Measurements from ENCODE around the gene MAML1. TPM values are rescaled to one million over a fixed set of nuclear protein-coding genes. Genes with fewer than 3 reads are reported as not detected.
A peak's percentile ranks its signal among the peaks of the same experiment; 100 is the strongest.

The MAML1 gene
- total RNA-seq, 2 experiments from 2014 or later = 28.9 to 30.0 TPM

- Mint-ChIP-seq H3K27ac (peak within 1 kb of the TSS; percentile 97), H3K27me3 (ENCODE audit: low read depth) (no peaks in the 10 kb centered on the region), H3K4me3 (peak within 1 kb of the TSS; percentile 91), H3K36me3 (ENCODE audit: low read depth) (peaks cover 40% of the 10 kb centered on the region), H3K4me1 (ENCODE audit: low read depth) (peaks cover 57% of the 10 kb centered on the region), H3K9me3 (ENCODE audit: insufficient read depth) (no peaks in the 10 kb centered on the region)
- ATAC-seq (peak; percentile 52), DNase-seq (peak; percentile 80)
- ChIA-PET POLR2A (interaction anchor here (0.6 to 3.6 kb wide), 13 partner anchors 9 to 198 kb away, joined by 3 to 29 read pairs (median 6); partner anchors contain the start of genes HNRNPH1 and MRNIP), CTCF (interaction anchor here (0.7 to 3.0 kb wide), 3 partner anchors 19 to 57 kb away, joined by 3 to 18 read pairs (median 13); partner anchors contain the start of gene LTC4S)
Measured at GRCh38 chr5:179820483-179821297, 88.1 kb downstream of the MAML1 start, which contains the start of gene SQSTM1. Gene SQSTM1, plus strand, starts transcription at chr5:179820905. Its CDS starts 32 bp downstream, at chr5:179820937.

- CTCF ChIA-PET = interaction anchor here (0.7 to 2.4 kb wide), 4 partner anchors 11 to 59 kb away, joined by 4 to 7 read pairs (median 6); no protein-coding TSS in a partner anchor
Measured at GRCh38 chr5:179821298-179822058, 88.9 kb downstream of the MAML1 start.

GRCh38 chr5:179822059-179822432, 89.4 kb downstream of the MAML1 start:
- Mint-ChIP-seq H3K9me3 (ENCODE audit: insufficient read depth) (no peaks in the 10 kb centered on the region), H3K27ac (peak overlapping the region; percentile 97), H3K36me3 (ENCODE audit: low read depth) (peaks cover 49% of the 10 kb centered on the region), H3K4me3 (peak overlapping the region; percentile 91), H3K27me3 (ENCODE audit: low read depth) (no peaks in the 10 kb centered on the region), H3K4me1 (ENCODE audit: low read depth) (peaks cover 57% of the 10 kb centered on the region)
- ChIA-PET POLR2A (interaction anchor here (0.6 to 3.6 kb wide), 11 partner anchors 9 to 470 kb away, joined by 3 to 29 read pairs (median 4); no protein-coding TSS in a partner anchor), CTCF (interaction anchor here (0.7 to 2.4 kb wide), 5 partner anchors 11 to 149 kb away, joined by 3 to 7 read pairs (median 6); no protein-coding TSS in a partner anchor)
- ATAC-seq = no peak
- DNase-seq = no peak

More at GRCh38 chr5:179821298-179822058, 88.9 kb downstream of the MAML1 start:
- POLR2A ChIA-PET = interaction anchor here (0.6 to 3.6 kb wide), 15 partner anchors 9 to 471 kb away, joined by 3 to 29 read pairs (median 4); partner anchors contain the start of genes HNRNPH1 and MRNIP
- no peaks in the 10 kb centered on the region for H3K27me3 Mint-ChIP-seq (ENCODE audit: low read depth)
- H3K9me3 Mint-ChIP-seq (ENCODE audit: insufficient read depth) = no peaks in the 10 kb centered on the region
- peak overlapping the region; percentile 91 for H3K4me3 Mint-ChIP-seq
- peaks cover 54% of the 10 kb centered on the region for H3K4me1 Mint-ChIP-seq (ENCODE audit: low read depth)
- peak overlapping the region; percentile 97 for H3K27ac Mint-ChIP-seq
- DNase-seq (peak; percentile 91), ATAC-seq (peak; percentile 73)
- H3K36me3 Mint-ChIP-seq (ENCODE audit: low read depth) = peaks cover 44% of the 10 kb centered on the region

DNA sequence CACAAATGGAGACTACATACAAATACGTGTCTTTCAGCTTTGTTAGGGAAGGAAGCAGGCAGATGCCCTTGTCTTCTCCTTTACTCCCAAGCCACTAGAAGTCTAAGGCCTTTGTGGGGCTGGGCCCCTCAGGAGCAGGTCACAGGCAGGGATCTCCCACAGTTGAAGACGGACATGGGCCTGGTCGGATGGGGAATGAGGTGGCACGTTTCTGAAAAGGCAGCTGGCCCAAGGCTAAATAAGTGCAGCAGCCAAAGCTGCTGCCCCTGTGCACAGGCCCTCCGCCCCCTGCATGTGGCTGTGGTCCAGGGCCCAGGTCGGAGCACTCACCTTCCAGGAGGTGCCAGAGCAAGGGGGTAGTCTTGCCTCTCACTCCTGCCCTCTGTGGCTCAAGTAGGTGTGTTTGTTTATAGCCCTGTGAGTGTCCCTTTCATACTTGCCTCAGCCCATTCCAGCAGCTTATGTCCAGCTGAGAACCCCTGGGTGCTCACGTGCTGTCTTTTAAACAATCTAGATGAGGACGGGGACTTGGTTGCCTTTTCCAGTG, 89.9 kb downstream of the MAML1 start:
- no peak for ATAC-seq
- peaks cover 52% of the 10 kb centered on the region for H3K36me3 Mint-ChIP-seq (ENCODE audit: low read depth)
- ChIA-PET POLR2A (interaction anchor here (0.6 to 3.6 kb wide), 10 partner anchors 8 to 470 kb away, joined by 3 to 29 read pairs (median 4); no protein-coding TSS in a partner anchor), CTCF (interaction anchor here (0.7 to 2.4 kb wide), 5 partner anchors 10 to 148 kb away, joined by 3 to 7 read pairs (median 6); no protein-coding TSS in a partner anchor)
- no peaks in the 10 kb centered on the region for H3K27me3 Mint-ChIP-seq (ENCODE audit: low read depth)
- H3K9me3 Mint-ChIP-seq (ENCODE audit: insufficient read depth) = no peaks in the 10 kb centered on the region
- H3K27ac Mint-ChIP-seq = peak overlapping the region; percentile 97
- peaks cover 56% of the 10 kb centered on the region for H3K4me1 Mint-ChIP-seq (ENCODE audit: low read depth)
- DNase-seq = no peak
- peak overlapping the region; percentile 91 for H3K4me3 Mint-ChIP-seq

GRCh38 chr5:179823937-179824744, 91.5 kb downstream of the MAML1 start:
- ChIA-PET CTCF (no interaction called here), POLR2A (no interaction called here)
- H3K9me3 Mint-ChIP-seq (ENCODE audit: insufficient read depth) = no peaks in the 10 kb centered on the region
- H3K4me3 Mint-ChIP-seq = no peak overlapping the region
- peaks cover 50% of the 10 kb centered on the region for H3K4me1 Mint-ChIP-seq (ENCODE audit: low read depth)
- no peak overlapping the region for H3K27ac Mint-ChIP-seq
- no peaks in the 10 kb centered on the region for H3K27me3 Mint-ChIP-seq (ENCODE audit: low read depth)
- H3K36me3 Mint-ChIP-seq (ENCODE audit: low read depth) = peaks cover 62% of the 10 kb centered on the region
- DNase-seq (no peak), ATAC-seq (no peak)

DNA sequence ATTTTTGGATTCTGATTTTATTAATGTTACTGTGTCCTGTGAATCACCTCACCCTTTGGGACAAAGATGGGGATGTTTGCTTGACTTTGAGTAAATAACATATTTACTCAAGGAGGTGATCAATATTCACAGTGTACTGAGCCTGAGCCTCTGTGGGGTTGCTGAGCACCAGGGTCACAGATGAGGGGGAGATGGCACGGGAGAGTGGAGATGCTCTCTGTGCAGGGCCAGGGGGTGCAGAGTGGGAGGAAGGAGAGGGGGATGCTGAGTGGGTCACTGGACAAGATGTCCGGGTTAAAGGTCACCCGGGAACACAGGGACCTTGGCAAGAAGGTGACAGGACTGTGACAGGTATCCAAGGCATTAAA, 92.1 kb downstream of the MAML1 start:
- CTCF ChIA-PET = no interaction called here
- POLR2A ChIA-PET = no interaction called here
- H3K4me1 Mint-ChIP-seq (ENCODE audit: low read depth) = peaks cover 44% of the 10 kb centered on the region
- H3K27me3 Mint-ChIP-seq (ENCODE audit: low read depth) = no peaks in the 10 kb centered on the region
- DNase-seq (no peak), ATAC-seq (no peak)
- H3K9me3 Mint-ChIP-seq (ENCODE audit: insufficient read depth) = no peaks in the 10 kb centered on the region
- H3K36me3 Mint-ChIP-seq (ENCODE audit: low read depth) = peaks cover 67% of the 10 kb centered on the region
- peak overlapping the region; percentile 55 for H3K27ac Mint-ChIP-seq
- H3K4me3 Mint-ChIP-seq = no peak overlapping the region

DNA sequence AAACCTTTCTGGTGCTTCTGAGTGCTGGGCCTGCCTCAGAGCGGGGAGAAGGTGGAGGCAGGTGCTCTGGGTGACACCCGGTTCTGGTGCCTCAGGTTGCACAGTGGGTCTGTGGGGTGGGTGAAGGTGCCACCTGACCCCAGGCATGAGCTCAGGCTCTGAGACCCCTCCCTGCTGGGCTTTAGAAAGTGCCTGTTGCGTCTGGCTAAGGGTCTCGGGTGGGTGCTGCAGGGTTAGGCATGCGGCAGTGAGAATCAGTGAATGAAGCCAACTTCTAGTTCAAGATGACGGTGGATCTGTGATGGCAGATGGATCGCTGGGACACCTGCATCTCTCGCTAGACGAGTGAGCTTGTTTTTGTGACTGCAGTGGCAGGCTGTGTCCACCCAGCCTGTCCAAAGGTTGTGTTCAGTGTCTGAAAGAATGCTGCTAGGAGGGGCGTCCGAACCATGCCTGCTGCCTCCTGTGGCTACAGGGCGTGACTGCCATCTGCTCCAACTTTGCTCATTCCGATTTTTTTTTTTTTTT, 93.1 kb downstream of the MAML1 start:
- no peaks in the 10 kb centered on the region for H3K9me3 Mint-ChIP-seq (ENCODE audit: insufficient read depth)
- no peak overlapping the region for H3K27ac Mint-ChIP-seq
- peaks cover 76% of the 10 kb centered on the region for H3K36me3 Mint-ChIP-seq (ENCODE audit: low read depth)
- ChIA-PET POLR2A (no interaction called here), CTCF (interaction anchor here (0.9 kb wide), 1 partner anchor 31 kb away, joined by 3 read pairs; no protein-coding TSS in a partner anchor)
- no peak overlapping the region for H3K4me3 Mint-ChIP-seq
- ATAC-seq = no peak
- peaks cover 36% of the 10 kb centered on the region for H3K4me1 Mint-ChIP-seq (ENCODE audit: low read depth)
- no peaks in the 10 kb centered on the region for H3K27me3 Mint-ChIP-seq (ENCODE audit: low read depth)
- no peak for DNase-seq

Small RNA genes within 50 kb of the gene (microRNA-seq; reads per million reads assigned to microRNA genes)
- gene MIR1229 = 3.4 reads per million

Other genes with a start within 250 kb of the MAML1 start
- gene RUFY1, start 182.3 kb upstream of the MAML1 start, total RNA-seq = 10 to 100 TPM; 43.4 to 46.3 TPM
- 100 to 1,000 TPM; 869 to 884 TPM for gene HNRNPH1, start 109.2 kb upstream of the MAML1 start, total RNA-seq
- gene CBY3, start 51.8 kb upstream of the MAML1 start, total RNA-seq = under 1 TPM in 1 of 2 experiments, not detected in 1; 0.55 TPM
- 100 to 1,000 TPM; 352 to 366 TPM for gene CANX, start 33.9 kb upstream of the MAML1 start, total RNA-seq
- gene LTC4S, start 61.2 kb downstream of the MAML1 start, total RNA-seq = 1 to 10 TPM; 3.7 to 3.8 TPM
- gene MGAT4B, start 74.0 kb downstream of the MAML1 start, total RNA-seq = 100 to 1,000 TPM in 1 of 2 experiments, 10 to 100 TPM in 1; 85.9 to 103 TPM
- 100 to 1,000 TPM in 1 of 2 experiments, 10 to 100 TPM in 1; 100.0 to 102 TPM for gene SQSTM1, start 88.1 kb downstream of the MAML1 start, total RNA-seq
- 10 to 100 TPM; 16.1 to 17.1 TPM for gene MRNIP, start 126.0 kb downstream of the MAML1 start, total RNA-seq
- gene TBC1D9B, start 175.1 kb downstream of the MAML1 start, total RNA-seq = 10 to 100 TPM; 70.5 to 72.7 TPM

All from activated CD8-positive, alpha-beta T cell treated with anti-CD3 and anti-CD28 coated beads, Interleukin-2, amount 10 ng/mL, durations not matched to agents 7 days and 5 days (primary cell).